Spleen (tissue), 7 donors: ENCODE data around the gene PKP4.

Experiments used
- CTCF ChIP-seq, 11 experiments: fragments of 200-600 bp in 7 of 11; fragments of 450-650 bp in 4 of 11; sonication (generic) in 4 of 11; IDR thresholded peaks in 8 of 11; conservative IDR thresholded peaks in 3 of 11; 1 replicate in 7 of 11; 2 replicates in 4 of 11; pipeline versions ENCODE4 v1.4.0 to v1.8.0; 2016 to 2021; ENCODE audit warnings: antibody characterized with exemption in 11 of 11, inconsistent platforms in 4 of 11, mild to moderate bottlenecking in 1 of 11
- POLR2A ChIP-seq, 3 donors: fragments of 450-650 bp; IDR thresholded peaks; one replicate each; pipeline ENCODE4 v1.5.1; 2017; ENCODE audit warnings: antibody characterized with exemption in 3 of 3, mild to moderate bottlenecking in 1 of 3
- POLR2AphosphoS5 ChIP-seq, 3 donors: sonication (generic); formaldehyde crosslinking; IDR thresholded peaks; one replicate each; pipeline ENCODE4 v1.5.1; 2017; ENCODE audit warnings: antibody characterized with exemption in 3 of 3
- donor health status: DM: no; HTN: no; CAD: no; lungs with moderate emphysema.
- donor health status: DM: no; HTN: no; CAD: no.
- donor health status: DM: no; HTN: no; CAD: no.

GRCh38 chr2:158624961-158625360, 168.2 kb downstream of the PKP4 start:
- no peak for TF ChIP-seq CTCF (IDR thresholded peaks at IDR 0.05 in 8 of 11, conservative IDR thresholded peaks at IDR 0.05 in 3 of 11)
- no peak for TF ChIP-seq POLR2AphosphoS5 (IDR thresholded peaks at IDR 0.05)
- TF ChIP-seq POLR2A (IDR thresholded peaks at IDR 0.05): no peak
